ENCODE data around the gene HIVEP3.

HIVEP3 gene

DNA sequence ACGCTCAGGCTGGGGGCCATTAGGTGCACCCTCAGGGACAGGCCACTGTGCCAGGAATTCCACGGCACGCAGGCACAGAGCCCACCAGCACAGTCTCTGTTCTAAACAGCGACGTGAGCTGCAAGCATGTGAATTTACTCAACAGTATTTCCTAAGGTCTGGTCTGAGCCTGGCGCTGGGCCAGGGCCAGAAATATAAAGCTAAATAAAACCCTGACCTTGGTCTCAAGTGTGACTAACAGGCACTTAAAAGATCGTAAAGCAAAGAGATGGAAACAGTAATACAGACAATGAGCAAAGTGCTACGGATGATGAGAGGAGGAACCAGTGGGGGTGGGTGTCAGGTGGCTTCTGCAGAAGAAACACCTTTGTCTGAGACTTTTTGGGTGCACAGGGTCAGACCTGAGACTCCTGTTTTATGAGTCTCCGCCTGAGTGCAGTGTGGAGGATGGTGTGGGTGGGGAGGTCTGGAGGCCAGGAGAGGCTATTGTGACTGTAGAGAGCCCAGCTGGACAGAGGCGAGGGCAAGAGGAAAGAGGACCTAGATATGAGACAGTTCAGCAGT, 380.9 kb downstream of the HIVEP3 start:
- H3K4me3 ChIP-seq (ENCODE audit: low read depth, low read length) = no peak overlapping the region
- TF ChIP-seq, protein P1, sequence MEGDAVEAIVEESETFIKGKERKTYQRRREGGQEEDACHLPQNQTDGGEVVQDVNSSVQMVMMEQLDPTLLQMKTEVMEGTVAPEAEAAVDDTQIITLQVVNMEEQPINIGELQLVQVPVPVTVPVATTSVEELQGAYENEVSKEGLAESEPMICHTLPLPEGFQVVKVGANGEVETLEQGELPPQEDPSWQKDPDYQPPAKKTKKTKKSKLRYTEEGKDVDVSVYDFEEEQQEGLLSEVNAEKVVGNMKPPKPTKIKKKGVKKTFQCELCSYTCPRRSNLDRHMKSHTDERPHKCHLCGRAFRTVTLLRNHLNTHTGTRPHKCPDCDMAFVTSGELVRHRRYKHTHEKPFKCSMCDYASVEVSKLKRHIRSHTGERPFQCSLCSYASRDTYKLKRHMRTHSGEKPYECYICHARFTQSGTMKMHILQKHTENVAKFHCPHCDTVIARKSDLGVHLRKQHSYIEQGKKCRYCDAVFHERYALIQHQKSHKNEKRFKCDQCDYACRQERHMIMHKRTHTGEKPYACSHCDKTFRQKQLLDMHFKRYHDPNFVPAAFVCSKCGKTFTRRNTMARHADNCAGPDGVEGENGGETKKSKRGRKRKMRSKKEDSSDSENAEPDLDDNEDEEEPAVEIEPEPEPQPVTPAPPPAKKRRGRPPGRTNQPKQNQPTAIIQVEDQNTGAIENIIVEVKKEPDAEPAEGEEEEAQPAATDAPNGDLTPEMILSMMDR (IDR thresholded peaks at IDR 0.05; ENCODE audit: low read depth, low read length) = no peak

DNA sequence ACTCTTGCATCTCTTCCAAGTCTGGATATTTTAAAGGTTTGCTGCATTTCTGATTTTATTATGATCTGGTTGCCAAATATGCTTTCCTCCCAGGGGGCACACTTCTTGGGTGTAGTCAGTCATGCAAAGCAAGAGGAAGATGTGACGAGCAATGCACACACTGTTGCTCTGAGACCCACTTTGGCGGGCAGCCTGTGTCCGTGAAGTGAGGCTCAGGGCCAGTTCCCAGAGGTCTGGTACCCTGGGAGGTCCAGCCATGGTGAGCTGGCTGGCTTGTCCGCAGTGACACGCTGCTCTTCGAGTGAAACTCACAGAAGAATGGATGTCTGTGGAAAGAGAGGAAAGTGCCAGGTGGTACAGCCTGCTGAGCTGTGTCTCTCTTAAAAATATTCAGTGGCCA, 381.5 kb downstream of the HIVEP3 start:
- TF ChIP-seq, protein P1 (IDR thresholded peaks at IDR 0.05; ENCODE audit: low read depth, low read length) = no peak
- no peak overlapping the region for H3K4me3 ChIP-seq (ENCODE audit: low read depth, low read length)

DNA sequence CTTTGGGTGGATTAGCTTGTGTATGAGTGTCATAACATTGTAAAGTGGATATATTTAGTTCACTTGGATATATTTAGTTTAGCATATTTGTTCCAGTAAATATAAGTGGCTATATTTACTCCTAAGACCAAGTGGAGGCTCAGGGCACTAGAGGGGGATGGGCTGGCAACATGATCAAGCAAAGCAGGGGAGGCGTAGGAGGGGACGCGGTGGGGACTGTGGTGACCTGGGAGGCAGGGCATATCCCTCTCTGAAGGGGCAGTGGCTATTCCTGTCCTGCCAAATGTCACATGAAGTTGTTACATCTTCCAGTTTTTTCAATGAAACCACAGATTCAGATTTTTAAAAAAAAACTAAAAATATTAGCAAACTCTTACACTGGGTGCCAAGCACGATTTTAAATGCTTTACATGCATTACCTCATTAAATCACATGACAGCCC, 382.3 kb downstream of the HIVEP3 start:
- H3K4me3 ChIP-seq (ENCODE audit: low read depth, low read length) = no peak overlapping the region
- TF ChIP-seq, protein P1 (IDR thresholded peaks at IDR 0.05; ENCODE audit: low read depth, low read length) = no peak

DNA sequence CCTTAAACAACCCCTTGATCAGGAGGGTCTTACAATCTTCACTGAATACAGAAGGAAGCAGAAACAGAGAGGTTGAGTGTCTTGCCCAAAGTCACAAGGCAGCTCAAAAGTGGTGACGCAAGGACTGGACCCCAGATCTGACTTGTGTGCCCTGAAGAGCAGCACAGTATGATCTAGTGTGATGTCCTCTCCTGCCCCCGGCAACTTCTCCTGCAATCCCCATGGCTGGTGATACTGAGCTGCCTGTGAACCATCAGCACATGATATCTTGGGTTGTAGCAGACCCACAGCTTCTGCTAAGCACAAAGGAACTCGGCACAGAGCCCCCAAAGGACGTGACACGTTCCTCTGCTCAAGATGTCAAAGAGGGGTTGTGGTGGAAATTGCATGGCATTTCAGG, 383.0 kb downstream of the HIVEP3 start:
- TF ChIP-seq, protein P1 (IDR thresholded peaks at IDR 0.05; ENCODE audit: low read depth, low read length) = no peak
- H3K4me3 ChIP-seq (ENCODE audit: low read depth, low read length) = no peak overlapping the region

DNA sequence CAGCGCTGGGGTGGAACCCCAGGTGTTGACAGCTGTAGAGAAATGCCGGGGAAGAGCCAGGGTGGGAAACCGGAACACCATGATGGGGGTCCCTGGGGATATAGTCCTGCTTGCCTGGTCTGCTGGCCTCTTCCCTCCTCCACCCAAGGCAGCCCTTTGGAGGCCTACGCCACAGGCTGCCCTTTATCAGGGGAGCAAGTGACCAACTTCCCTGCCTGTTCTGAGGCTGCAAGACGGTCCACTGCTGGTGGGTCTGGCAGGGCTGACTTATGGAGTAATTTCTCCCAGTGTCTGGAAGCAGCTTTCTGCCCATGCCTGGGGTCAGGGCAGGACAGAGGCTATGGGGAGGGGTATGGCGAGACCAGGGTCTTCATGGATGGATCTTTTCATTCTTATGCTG, 383.4 kb downstream of the HIVEP3 start:
- TF ChIP-seq, protein P1 (IDR thresholded peaks at IDR 0.05; ENCODE audit: low read depth, low read length) = no peak
- no peak overlapping the region for H3K4me3 ChIP-seq (ENCODE audit: low read depth, low read length)

DNA sequence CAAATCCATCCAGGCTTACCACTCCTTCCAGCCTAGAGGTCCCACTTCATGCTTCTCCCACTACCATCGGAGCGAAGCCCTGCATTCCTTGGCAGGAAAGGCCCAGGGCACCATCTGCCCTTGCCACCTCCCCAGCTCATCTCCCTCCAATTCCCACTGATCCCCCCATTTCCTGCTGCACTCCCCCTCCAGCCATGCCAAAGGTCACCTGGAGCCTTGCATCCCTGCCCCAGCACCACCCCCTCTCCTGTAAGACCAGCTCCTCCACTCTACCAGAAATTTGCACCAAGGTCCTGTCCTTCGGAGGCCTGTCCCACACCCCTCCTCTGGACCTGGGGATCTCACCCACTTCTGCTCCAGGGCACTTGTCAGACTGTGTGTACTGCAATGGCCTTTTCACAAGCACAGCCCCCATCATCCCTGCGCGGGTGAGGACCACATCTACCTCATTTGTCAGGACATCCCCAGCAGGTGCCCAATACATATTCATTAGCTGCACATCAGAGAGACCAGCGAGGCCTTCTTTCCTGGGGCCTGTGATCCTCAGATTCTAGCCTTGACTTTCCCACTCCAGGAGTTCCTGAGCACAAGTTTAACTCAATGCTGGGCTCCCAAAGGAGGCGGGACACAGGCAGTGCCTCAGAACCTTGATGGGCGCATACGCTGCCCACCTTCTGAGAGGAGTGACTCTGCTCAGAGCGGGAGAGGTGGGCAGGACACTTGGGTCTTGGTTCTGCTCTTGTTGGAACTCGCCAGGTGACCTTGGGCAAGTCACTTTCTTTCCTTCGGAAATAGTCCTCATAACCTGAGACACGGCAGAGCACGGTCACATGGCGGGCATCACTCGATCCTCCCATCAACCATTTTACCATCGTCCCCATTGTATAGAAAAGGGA, 384.3 kb downstream of the HIVEP3 start:
- TF ChIP-seq, protein P1 (IDR thresholded peaks at IDR 0.05; ENCODE audit: low read depth, low read length) = no peak

DNA sequence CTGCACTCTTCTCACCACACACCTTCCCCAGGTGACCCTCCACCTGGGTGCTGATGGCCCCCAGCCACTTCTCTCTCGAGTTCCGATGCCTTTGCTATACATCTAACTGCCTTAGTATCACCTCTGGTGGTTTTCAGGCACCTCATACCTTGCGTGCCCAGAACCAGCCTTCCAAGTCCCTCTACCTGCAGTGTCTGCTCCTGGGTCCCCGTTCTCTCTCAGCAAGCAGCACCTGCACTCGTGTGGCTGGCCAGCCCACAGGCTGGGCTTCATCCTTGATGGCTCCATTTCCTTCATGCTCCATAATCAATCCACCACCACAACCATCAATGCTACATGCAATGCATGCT, 385.0 kb downstream of the HIVEP3 start:
- H3K4me3 ChIP-seq (ENCODE audit: low read depth, low read length) = no peak overlapping the region
- TF ChIP-seq, protein P1 (IDR thresholded peaks at IDR 0.05; ENCODE audit: low read depth, low read length) = no peak

More for the DNA sequence above, 384.3 kb downstream of the HIVEP3 start:
- no peak overlapping the region for H3K4me3 ChIP-seq (ENCODE audit: low read depth, low read length)

Measured in WI38 (cell line).